ENCODE measurements around the gene ZNF385C. TPM values are rescaled to one million over a fixed set of nuclear protein-coding genes. Genes with fewer than 3 reads are reported as not detected.
"Not testable (repeated sequence)": the region's sequence is repeated elsewhere in the genome, so short reads cannot be mapped to it uniquely, and the experiment has no call there.

ZNF385C gene
- total and polyA plus RNA-seq, 2 donors (not counting 1 experiment from before 2014, with no cell fraction given), result 0.33 to 1.1 TPM

- no peak overlapping the region for H3K9ac ChIP-seq (ENCODE audit: low read length)
- TF ChIP-seq CTCF (IDR thresholded peaks at IDR 0.05), result no peak
- TF ChIP-seq EZH2 (IDR thresholded peaks at IDR 0.05; ENCODE audit: borderline replicate concordance, insufficient read depth, low read depth, low read length, poor library complexity, severe bottlenecking), result no peak
- H2AFZ ChIP-seq (ENCODE audit: insufficient read depth, low read depth, low read length, poor library complexity, severe bottlenecking), result no peak overlapping the region
- H3K36me3 ChIP-seq (replicated peaks in 1 of 2; ENCODE audit: control extremely low read depth in 1 of 2, control insufficient read depth in 1 of 2, extremely low read depth in 1 of 2, insufficient read depth in 2 of 2, low read length in 1 of 2), result peaks cover 6 to 42% of the 10 kb centered on the region in 2 experiments
- no peaks in the 10 kb centered on the region for H3K9me3 ChIP-seq (ENCODE audit: control extremely low read depth in 1 of 3, control insufficient read depth in 2 of 3, insufficient read depth in 1 of 3, low read length in 2 of 3)
- H3K4me1 ChIP-seq (ENCODE audit: control insufficient read depth in 2 of 2, insufficient read depth in 2 of 2, low read length in 2 of 2), result peaks cover 0 to 4% of the 10 kb centered on the region in 2 donors
- no peak for ATAC-seq (ENCODE audit: low read depth)
- intact Hi-C loops (cut with micrococcal nuclease), result no loop called here
- Mint-ChIP-seq H3K4me1 (peaks cover 33% of the 10 kb centered on the region), H3K27ac (no peak overlapping the region), H3K9me3 (ENCODE audit: insufficient read depth) (no peaks in the 10 kb centered on the region), H3K4me3 (no peak overlapping the region), H3K27me3 (no peaks in the 10 kb centered on the region)
- WGBS (ENCODE audit: insufficient coverage), result 97% methylated on average over 10 of the region's 13 CpGs
- H3K4me2 ChIP-seq (replicated peaks; ENCODE audit: low read depth, low read length, poor library complexity, severe bottlenecking), result no peak overlapping the region
- CTCF ChIA-PET, result no interaction called here
- no peak overlapping the region for H3K27ac ChIP-seq (ENCODE audit: low read length in 2 of 2)
- H3K79me2 ChIP-seq (ENCODE audit: control insufficient read depth, insufficient read depth, low read length), result peaks cover 100% of the 10 kb centered on the region
- DNase-seq, result no peak
- H3K27me3 ChIP-seq (replicated peaks in 1 of 4; ENCODE audit: control extremely low read depth in 1 of 4, control insufficient read depth in 3 of 4, insufficient read depth in 4 of 4, low read length in 3 of 4), result no peaks in the 10 kb centered on the region
- peaks cover 83% of the 10 kb centered on the region for H4K20me1 ChIP-seq (ENCODE audit: control insufficient read depth, insufficient read depth, low read length, poor library complexity, severe bottlenecking)
- H3K4me3 ChIP-seq (ENCODE audit: control extremely low read depth in 1 of 5, extremely low read depth in 1 of 5, insufficient read depth in 1 of 5, low read depth in 2 of 5, low read length in 4 of 5), result no peak overlapping the region
- POLR2A ChIA-PET, result interaction anchor here (0.7 kb wide), 1 partner anchor 283 kb away, joined by 4 read pairs; no protein-coding TSS in a partner anchor
Observed at GRCh38 chr17:42146911-42147607, 48.8 kb upstream of the ZNF385C start.

- WGBS (ENCODE audit: insufficient coverage), result 95% methylated on average over 4 of the region's 4 CpGs
- ATAC-seq (ENCODE audit: low read depth); H3K9me3 Mint-ChIP-seq (ENCODE audit: insufficient read depth); H3K27ac Mint-ChIP-seq; DNase-seq; H3K27ac ChIP-seq (ENCODE audit: low read length in 2 of 2); H3K4me1 ChIP-seq (ENCODE audit: control insufficient read depth in 2 of 2, insufficient read depth in 2 of 2, low read length in 2 of 2); H3K4me2 ChIP-seq (replicated peaks; ENCODE audit: low read depth, low read length, poor library complexity, severe bottlenecking); H3K27me3 ChIP-seq (replicated peaks in 1 of 4; ENCODE audit: control extremely low read depth in 1 of 4, control insufficient read depth in 3 of 4, insufficient read depth in 4 of 4, low read length in 3 of 4); POLR2A ChIA-PET; H3K27me3 Mint-ChIP-seq; H3K4me3 ChIP-seq (ENCODE audit: control extremely low read depth in 1 of 5, extremely low read depth in 1 of 5, insufficient read depth in 1 of 5, low read depth in 2 of 5, low read length in 4 of 5); H3K9ac ChIP-seq (ENCODE audit: low read length); H2AFZ ChIP-seq (ENCODE audit: insufficient read depth, low read depth, low read length, poor library complexity, severe bottlenecking); H3K9me3 ChIP-seq (ENCODE audit: control extremely low read depth in 1 of 3, control insufficient read depth in 2 of 3, insufficient read depth in 1 of 3, low read length in 2 of 3); intact Hi-C loops (cut with micrococcal nuclease); H3K4me3 Mint-ChIP-seq: not testable (repeated sequence)
- H4K20me1 ChIP-seq (ENCODE audit: control insufficient read depth, insufficient read depth, low read length, poor library complexity, severe bottlenecking), result peaks cover 84% of the 10 kb centered on the region
- peaks cover 100% of the 10 kb centered on the region for H3K79me2 ChIP-seq (ENCODE audit: control insufficient read depth, insufficient read depth, low read length)
- peaks cover 5 to 50% of the 10 kb centered on the region in 2 experiments for H3K36me3 ChIP-seq (replicated peaks in 1 of 2; ENCODE audit: control extremely low read depth in 1 of 2, control insufficient read depth in 1 of 2, extremely low read depth in 1 of 2, insufficient read depth in 2 of 2, low read length in 1 of 2)
- H3K4me1 Mint-ChIP-seq, result peaks cover 35% of the 10 kb centered on the region
- CTCF ChIA-PET, result interaction anchor here (1.2 to 1.4 kb wide), 2 partner anchors 9 to 25 kb away, joined by 3 to 5 read pairs; no protein-coding TSS in a partner anchor
Observed at GRCh38 chr17:42143138-42143537, 44.9 kb upstream of the ZNF385C start.

All from B cell (primary cell).